ENCODE results near the gene GSTM2.

DNA sequence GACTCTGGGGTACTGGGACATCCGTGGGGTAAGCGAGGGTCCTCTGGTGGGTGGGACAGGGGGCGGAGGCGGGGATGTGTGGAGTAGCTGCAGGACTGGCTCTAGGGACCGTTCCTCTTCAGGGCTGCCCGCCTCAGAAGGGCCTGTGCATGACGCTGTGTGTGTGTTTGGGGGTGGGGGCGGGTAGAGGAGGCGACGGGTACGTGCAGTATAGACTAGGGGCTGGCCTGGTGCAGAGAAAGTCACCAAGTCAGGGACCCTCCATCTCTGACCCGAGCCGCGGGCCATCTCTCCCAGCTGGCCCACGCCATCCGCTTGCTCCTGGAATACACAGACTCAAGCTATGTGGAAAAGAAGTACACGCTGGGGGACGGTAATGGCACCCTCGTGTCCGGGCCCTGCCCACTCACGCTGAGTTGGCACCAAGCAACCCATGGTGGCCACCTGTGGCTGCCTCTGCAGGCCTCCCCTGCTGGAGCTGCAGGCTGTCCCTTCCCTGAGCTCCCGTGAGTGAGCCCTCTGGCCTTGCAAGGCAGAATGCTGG is 44.5 kb downstream of the GSTM2 start:
- TF ChIP-seq, protein P1, sequence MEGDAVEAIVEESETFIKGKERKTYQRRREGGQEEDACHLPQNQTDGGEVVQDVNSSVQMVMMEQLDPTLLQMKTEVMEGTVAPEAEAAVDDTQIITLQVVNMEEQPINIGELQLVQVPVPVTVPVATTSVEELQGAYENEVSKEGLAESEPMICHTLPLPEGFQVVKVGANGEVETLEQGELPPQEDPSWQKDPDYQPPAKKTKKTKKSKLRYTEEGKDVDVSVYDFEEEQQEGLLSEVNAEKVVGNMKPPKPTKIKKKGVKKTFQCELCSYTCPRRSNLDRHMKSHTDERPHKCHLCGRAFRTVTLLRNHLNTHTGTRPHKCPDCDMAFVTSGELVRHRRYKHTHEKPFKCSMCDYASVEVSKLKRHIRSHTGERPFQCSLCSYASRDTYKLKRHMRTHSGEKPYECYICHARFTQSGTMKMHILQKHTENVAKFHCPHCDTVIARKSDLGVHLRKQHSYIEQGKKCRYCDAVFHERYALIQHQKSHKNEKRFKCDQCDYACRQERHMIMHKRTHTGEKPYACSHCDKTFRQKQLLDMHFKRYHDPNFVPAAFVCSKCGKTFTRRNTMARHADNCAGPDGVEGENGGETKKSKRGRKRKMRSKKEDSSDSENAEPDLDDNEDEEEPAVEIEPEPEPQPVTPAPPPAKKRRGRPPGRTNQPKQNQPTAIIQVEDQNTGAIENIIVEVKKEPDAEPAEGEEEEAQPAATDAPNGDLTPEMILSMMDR (conservative IDR thresholded peaks at IDR 0.05; ENCODE audit: low read depth, low read length): no peak
- no peak for TF ChIP-seq EZH2 (IDR thresholded peaks at IDR 0.05; ENCODE audit: borderline replicate concordance, low read depth, low read length, poor library complexity, severe bottlenecking)
